IPS-NIHi7 (cell line): ENCODE measurements around the gene CBX6.

Source experiments
- DNase-seq: peaks from one replicate; pipeline ENCODE4 v3.0.0; 2012; ENCODE audit warnings: mixed read lengths; ENCODE audit errors: extremely low spot score

The CBX6 gene

GRCh38 chr22:38840129-38840528 lies 31.9 kb downstream of the CBX6 start:
- no peak for DNase-seq

- no peak for DNase-seq
Measured at GRCh38 chr22:38839686-38840085, 32.3 kb downstream of the CBX6 start.

DNA sequence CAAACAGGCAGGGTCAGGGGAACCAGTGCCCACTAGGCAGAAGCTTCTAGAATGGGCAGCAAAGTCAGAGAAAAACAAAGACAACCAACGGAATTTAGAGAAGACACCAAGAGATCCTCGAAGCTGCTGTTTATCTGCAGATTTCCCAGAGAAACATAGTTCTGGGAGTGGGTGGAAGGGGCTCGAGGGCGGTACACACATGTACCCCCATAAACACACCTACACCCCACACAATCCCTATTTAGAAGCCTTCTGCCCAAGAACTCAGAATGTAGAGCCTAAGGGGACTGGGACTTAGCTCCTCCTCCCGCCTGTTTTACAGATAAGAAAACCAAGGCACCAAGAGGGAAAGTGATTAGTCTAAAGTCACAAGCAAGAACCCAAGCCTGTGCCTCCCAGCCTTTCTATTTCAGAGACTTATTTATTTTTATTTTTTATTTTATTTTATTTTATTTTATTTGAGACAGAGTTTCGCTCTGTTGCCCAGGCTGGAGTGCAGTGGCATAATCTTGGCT lies 34.5 kb downstream of the CBX6 start:
- DNase-seq, result no peak

DNA sequence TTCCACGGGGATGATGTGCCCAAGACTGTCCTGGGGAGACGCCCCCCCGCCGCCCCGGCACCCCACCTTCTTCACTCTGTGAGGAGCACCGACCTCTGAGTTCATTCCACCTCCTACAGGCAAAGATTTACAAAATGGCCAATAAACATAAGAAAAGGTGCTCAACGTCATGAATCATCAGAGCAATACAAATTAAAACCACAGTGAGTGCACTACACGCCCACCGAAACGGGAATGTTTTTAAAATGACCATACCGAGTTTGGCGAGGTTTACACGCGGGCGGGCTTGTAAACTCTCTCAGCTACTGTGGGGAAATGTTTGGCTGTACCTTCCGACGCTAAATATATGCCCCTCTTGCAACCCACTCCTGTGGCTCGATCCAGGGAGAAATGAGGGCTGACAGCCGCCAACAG lies 36.1 kb downstream of the CBX6 start:
- no peak for DNase-seq

GRCh38 chr22:38834991-38835390 lies 37.0 kb downstream of the CBX6 start:
- no peak for DNase-seq

- DNase-seq, result no peak
Measured at GRCh38 chr22:38834215-38834953, 37.6 kb downstream of the CBX6 start.

DNA sequence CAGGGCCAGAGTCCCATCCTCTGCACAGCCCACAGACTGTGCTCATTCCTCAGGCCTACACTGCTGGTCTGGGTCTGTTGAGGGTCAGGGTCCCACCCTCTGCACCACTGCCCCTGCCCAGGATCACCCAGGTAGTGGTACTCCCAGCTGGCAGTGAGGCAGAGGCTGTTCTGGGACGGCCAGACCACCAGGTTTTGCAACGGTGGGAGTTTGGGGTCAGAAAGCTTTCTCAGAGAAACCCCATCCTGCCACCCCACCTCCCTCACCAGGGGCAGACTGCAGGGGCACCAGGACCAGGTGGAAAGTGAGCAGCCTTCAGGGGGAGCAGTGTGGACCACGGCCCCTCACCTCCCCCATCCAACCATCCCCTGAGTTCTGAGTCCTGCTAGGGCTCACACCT lies 39.0 kb downstream of the CBX6 start:
- no peak for DNase-seq

DNA sequence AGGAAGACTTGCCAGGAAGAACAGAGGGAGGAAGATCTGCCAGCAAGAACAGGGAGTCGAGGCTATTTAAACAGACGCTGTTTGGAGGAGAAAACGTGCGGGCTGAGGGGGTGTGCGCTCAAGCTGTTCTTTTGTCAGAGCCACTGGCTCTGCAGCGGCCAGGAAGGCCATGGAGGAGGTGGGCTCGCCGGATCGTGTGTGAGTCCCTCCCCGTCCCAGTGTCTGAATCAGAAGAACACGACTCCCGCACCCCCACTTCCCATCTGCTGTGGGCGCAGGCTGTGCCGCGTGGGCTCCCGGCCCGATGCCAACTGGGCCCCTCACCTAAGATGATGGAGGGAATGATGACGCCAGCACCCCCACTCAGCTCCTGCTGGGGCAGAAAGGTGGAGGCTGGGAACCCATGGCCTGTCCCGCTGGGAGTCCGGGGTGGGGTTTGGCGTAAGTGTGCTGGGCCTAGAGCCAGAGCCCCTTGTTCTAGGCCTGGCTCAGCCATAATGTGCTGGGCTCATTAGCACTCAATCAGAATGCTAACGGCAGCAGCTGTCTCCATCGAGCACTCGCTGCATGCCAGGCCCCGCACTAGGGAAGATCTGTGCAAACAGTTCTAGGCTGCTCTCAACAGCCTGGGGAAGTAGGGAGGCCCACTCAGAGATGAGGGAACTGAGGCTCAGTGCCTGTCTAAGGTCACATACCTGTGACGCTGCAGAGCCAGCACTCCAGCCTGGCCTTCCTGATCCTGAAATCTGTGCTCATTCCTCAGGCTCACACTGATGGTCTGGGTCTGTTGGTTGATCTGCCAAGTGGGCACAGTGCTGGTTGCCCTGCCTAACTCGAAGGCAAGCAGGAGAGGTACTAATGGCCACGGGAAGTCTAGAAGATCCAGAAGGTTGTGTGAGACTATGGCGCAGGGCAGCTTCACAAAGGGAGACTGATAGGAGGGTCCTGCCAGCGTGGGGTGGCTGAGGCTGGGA lies 39.7 kb downstream of the CBX6 start:
- no peak for DNase-seq

- DNase-seq, result no peak
Measured at GRCh38 chr22:38831166-38831945, 40.7 kb downstream of the CBX6 start.

DNA sequence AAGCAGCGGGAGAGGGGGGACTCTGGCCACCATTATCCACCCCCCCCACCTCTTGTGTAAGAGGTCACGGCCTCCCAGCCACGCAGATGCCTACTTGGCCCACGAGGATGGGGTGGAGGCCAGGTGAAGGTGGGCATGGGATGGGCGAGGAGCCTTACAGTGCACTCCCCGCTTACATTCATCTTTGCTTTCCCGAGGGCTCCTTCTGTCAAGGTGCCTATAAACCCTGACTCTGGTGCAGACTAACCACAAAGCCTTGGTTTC lies 41.2 kb downstream of the CBX6 start:
- DNase-seq, result no peak

GRCh38 chr22:38830026-38830844 lies 41.8 kb downstream of the CBX6 start:
- no peak for DNase-seq

DNA sequence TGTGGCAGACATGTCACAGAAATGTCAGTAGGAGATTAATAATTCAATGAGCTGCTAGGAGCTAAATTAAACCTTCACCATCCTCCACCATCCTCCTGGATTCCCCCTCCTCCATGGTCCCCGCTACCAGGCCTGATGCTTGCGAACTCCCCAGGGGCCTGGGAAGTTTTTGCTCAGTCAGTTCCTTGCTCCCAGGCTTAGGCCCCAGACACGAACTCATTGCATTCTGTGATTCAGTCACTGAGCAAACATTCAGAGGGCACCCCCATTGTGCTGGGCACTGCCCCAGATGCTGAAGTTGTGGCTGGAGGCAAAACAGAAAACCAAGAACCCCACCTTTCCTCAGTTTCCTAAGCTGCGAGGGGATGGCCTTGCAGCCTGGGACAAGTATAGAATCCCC lies 42.5 kb downstream of the CBX6 start:
- no peak for DNase-seq

GRCh38 chr22:38828616-38829205 lies 43.3 kb downstream of the CBX6 start:
- DNase-seq, result no peak

DNA sequence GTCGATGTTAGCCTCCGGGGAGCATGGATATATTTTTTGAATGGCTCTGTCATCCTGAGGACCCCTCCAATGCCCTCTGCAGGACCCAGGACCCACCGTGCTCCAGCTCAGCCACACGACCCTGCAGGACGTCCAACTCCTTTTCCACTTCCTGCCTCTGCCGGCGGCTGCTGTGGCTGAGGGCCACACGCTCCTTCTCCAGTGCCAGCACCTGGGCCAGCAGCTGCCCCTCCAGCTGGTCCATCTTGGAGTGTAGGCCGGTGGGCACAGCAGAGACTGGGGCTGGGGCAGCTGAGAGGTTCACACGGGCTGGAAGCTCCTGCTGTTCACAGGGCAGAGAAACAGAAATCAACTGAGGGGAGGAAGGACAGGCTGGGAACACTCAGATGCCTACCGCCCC lies 43.8 kb downstream of the CBX6 start:
- no peak for DNase-seq

GRCh38 chr22:38827510-38827909 lies 44.5 kb downstream of the CBX6 start:
- DNase-seq, result no peak

GRCh38 chr22:38826801-38827200 lies 45.2 kb downstream of the CBX6 start:
- DNase-seq, result no peak

- no peak for DNase-seq
Measured at GRCh38 chr22:38826386-38826785, 45.6 kb downstream of the CBX6 start.

GRCh38 chr22:38824585-38824984 lies 47.4 kb downstream of the CBX6 start:
- DNase-seq, result peak; percentile 93

DNA sequence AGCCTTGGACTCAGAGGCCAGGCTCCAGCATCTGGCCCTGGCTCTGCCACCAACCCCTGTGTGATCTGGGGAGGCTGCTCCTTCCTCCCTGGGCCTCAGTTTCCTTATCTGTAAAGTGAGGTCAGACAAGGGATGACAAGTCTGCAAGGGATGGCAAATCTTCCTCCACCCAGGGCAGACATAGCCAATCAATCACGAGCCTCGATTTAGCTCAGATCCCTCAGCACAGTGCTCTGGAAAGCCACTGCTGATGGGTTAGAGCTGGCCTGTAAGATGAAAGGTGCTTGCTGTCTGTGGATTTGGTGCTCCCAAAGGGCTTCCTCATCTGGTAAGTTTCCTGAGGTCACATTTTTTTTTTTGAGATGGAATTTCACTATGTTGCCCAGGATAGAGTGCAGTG lies 48.4 kb downstream of the CBX6 start:
- no peak for DNase-seq

DNA sequence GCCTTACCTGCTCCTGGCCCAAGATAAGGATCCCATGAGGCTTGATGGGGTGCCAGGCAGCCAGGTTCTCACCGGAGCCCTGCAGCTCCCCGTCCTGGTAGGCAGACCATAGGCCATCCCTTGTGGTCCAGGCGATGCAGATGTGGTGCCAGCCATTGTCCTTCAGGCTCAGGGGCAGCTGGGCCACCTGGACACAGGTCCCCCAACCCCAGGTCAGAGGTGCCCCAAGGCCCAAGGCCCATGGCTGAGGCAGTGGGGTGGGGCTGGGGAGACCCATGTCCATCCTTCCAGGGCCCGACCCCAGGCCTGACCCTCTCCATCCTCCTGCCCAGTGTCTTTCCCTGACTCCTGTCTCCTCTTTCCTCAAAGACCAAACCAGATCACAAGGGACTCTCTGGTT lies 48.9 kb downstream of the CBX6 start:
- no peak for DNase-seq

- no peak for DNase-seq
Measured at GRCh38 chr22:38820020-38820419, 52.0 kb downstream of the CBX6 start.
